ENCODE measurements around the gene MRC1. TPM values are rescaled to one million over a fixed set of nuclear protein-coding genes. Genes with fewer than 3 reads are reported as not detected.

MRC1 gene
- total and polyA plus RNA-seq, 2 of the 8 experiments (the other 6 are each of a cell fraction or from before 2014, with no cell fraction given), result 0.03 to 0.06 TPM

- Histone ChIP-seq H3K9me3 (ENCODE audit: insufficient read depth in 2 of 2, low read depth in 1 of 2, low read length in 1 of 2) (peaks cover 4% of the 10 kb centered on the region in 2 experiments; a peak in 2 of 4 replicates), H3K56ac (replicated peaks; ENCODE audit: insufficient read length, low read depth, low read length) (no peak overlapping the region), H3K79me1 (ENCODE audit: low read depth, low read length) (no peaks in the 10 kb centered on the region), H3K4me1 (replicated peaks in 1 of 4; ENCODE audit: control insufficient read depth in 3 of 4, insufficient read depth in 4 of 4, low read length in 3 of 4) (no peaks in the 10 kb centered on the region), H3K23me2 (ENCODE audit: low read depth, low read length) (no peaks in the 10 kb centered on the region), H3K36me3 (ENCODE audit: control insufficient read depth in 2 of 4, insufficient read depth in 4 of 4, low read length in 3 of 4) (no peaks in the 10 kb centered on the region), H2BK12ac (ENCODE audit: low read depth, low read length) (no peak overlapping the region), H3K4me3 (ENCODE audit: extremely low read depth in 1 of 4, insufficient read depth in 2 of 4, low read depth in 3 of 4, low read length in 4 of 4) (no peak overlapping the region), H3K27ac (ENCODE audit: low read depth, low read length) (no peak overlapping the region), H2BK15ac (ENCODE audit: low read length) (no peak overlapping the region), H4K91ac (replicated peaks; ENCODE audit: insufficient read length, low read length) (no peak overlapping the region), H2BK120ac (replicated peaks; ENCODE audit: low read depth, low read length) (no peak overlapping the region), H4K5ac (ENCODE audit: insufficient read length, low read depth, low read length) (no peak overlapping the region), H4K20me1 (replicated peaks in 1 of 2; ENCODE audit: control insufficient read depth in 1 of 2, insufficient read depth in 2 of 2, low read length in 2 of 2) (no peaks in the 10 kb centered on the region), H3K4ac (replicated peaks; ENCODE audit: insufficient read length, low read depth, low read length) (no peak overlapping the region), H3K27me3 (replicated peaks in 1 of 4; ENCODE audit: control insufficient read depth in 3 of 4, extremely low read depth in 1 of 4, insufficient read depth in 3 of 4, low read length in 3 of 4) (no peaks in the 10 kb centered on the region), H3K79me2 (ENCODE audit: control insufficient read depth in 1 of 2, insufficient read depth in 2 of 2, low read length in 2 of 2) (no peaks in the 10 kb centered on the region), H3K9ac (replicated peaks in 1 of 4; ENCODE audit: extremely low read depth in 1 of 4, low read depth in 3 of 4, low read length in 3 of 4) (no peak overlapping the region), H3K23ac (ENCODE audit: insufficient read length) (no peak overlapping the region), H2AK5ac (ENCODE audit: low read depth, low read length) (no peak overlapping the region), H4K8ac (ENCODE audit: extremely low read depth, insufficient read depth, low read length) (no peak overlapping the region), H3K4me2 (ENCODE audit: insufficient read depth in 1 of 2, low read depth in 2 of 2, low read length in 2 of 2) (no peak overlapping the region), H3K14ac (ENCODE audit: insufficient read length) (no peak overlapping the region), H3K18ac (ENCODE audit: extremely low read depth, low read length) (no peak overlapping the region), H2BK5ac (ENCODE audit: low read depth, low read length) (no peak overlapping the region), H2AFZ (ENCODE audit: low read length) (no peak overlapping the region), H2BK20ac (ENCODE audit: low read length) (no peak overlapping the region)
- DNase-seq (ENCODE audit: low read depth in 1 of 2, low spot score in 2 of 2) (no peak), FAIRE-seq (no peak)
- CTCF ChIA-PET (ENCODE audit: partially characterized antibody), result interaction anchor here (0.7 to 1.0 kb wide), 3 partner anchors 9 to 443 kb away, joined by 3 to 4 read pairs (median 3); no protein-coding TSS in a partner anchor
- WGBS, 2 experiments (ENCODE audit: extremely low coverage in 1 of 2, insufficient coverage in 1 of 2, insufficient read length in 1 of 2, insufficient replicate concordance in 2 of 2, low coverage in 1 of 2, low lambda C conversion rate in 2 of 2, missing lambda C conversion rate in 1 of 2), result 87 to 100% methylated on average over 2 to 17 of the region's 17 CpGs
- POLR2A ChIA-PET (ENCODE audit: partially characterized antibody), result no interaction called here
- TF ChIP-seq SIN3A (conservative IDR thresholded peaks at IDR 0.05 in 1 of 2, IDR thresholded peaks at IDR 0.05 in 1 of 2; ENCODE audit: low read depth in 1 of 2, low read length in 2 of 2) (no peak), POU5F1 (IDR thresholded peaks at IDR 0.05; ENCODE audit: low read depth, low read length) (no peak), SIX5 (IDR thresholded peaks at IDR 0.05; ENCODE audit: low read depth, low read length) (no peak), NRF1 (IDR thresholded peaks at IDR 0.05; ENCODE audit: low read depth, low read length) (no peak), TAF1 (IDR thresholded peaks at IDR 0.05; ENCODE audit: low read depth, low read length) (no peak), CEBPB (IDR thresholded peaks at IDR 0.05; ENCODE audit: low read depth, low read length) (no peak), E2F6 (IDR thresholded peaks at IDR 0.05) (no peak), TCF12 (IDR thresholded peaks at IDR 0.05; ENCODE audit: low read depth, low read length) (no peak), CTBP2 (IDR thresholded peaks at IDR 0.05; ENCODE audit: borderline replicate concordance, insufficient read depth, insufficient read length, low read length) (no peak), POLR2AphosphoS5 (IDR thresholded peaks at IDR 0.05; ENCODE audit: low read depth, low read length) (no peak)
Measured at GRCh38 chr10:17795813-17796594, 13.1 kb upstream of the MRC1 start.
